Omental fat pad (tissue), 4 donors: Measurements from ENCODE around the gene MACROD2. TPM values are rescaled to one million over a fixed set of nuclear protein-coding genes. Genes with fewer than 3 reads are reported as not detected.

ENCODE experiments used
- ATAC-seq: fragments of 150-250 bp; one replicate; pipeline ENCODE4 v1.9.1; 2016; ENCODE audit warnings: mild to moderate bottlenecking, moderate library complexity; ENCODE audit not compliant: low FRiP score
- DNase-seq: peaks from one replicate; pipeline ENCODE4 v3.0.0-alpha.2; 2019; ENCODE audit warnings: low spot score
- total RNA-seq, 4 donors: library from RNA; depleted of rRNA; stranded (reverse); fragments of >200 nt; gene quantifications; one replicate each; pipeline ENCODE4 v1.1.0, GENCODE V29; 2016
- TF ChIP-seq, protein P1 (sequence below), 3 donors: fragments of 450-650 bp; IDR thresholded peaks; one replicate each; pipeline ENCODE4 v1.5.1; 2016 to 2017; ENCODE audit warnings: antibody characterized with exemption in 3 of 3, mild to moderate bottlenecking in 3 of 3, moderate library complexity in 2 of 3

Gene MACROD2
- total RNA-seq, 4 donors from 2014 or later, result 6.8 to 54.1 (median 7.4) TPM

DNA sequence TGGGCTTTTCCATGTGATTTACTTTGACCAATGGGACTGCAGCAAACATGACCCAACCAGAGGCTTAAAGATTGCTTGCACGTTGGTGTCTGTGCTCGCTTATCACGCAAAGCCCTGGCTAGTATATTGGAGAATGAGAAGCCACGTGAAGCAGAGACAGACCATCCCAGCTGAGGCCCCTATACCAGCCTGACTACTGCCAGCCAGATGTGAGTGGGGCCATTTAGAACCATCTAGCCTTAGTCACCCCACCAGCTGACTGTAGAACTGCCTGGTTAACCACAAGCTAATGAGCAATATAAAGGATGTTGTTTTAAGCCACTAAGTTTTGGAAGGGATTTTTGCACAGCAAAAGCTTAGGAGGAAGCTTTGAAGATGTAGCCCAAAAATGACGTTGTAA lies 74.5 kb downstream of the MACROD2 start:
- ATAC-seq, result no peak
- no peak for DNase-seq
- TF ChIP-seq, protein P1, sequence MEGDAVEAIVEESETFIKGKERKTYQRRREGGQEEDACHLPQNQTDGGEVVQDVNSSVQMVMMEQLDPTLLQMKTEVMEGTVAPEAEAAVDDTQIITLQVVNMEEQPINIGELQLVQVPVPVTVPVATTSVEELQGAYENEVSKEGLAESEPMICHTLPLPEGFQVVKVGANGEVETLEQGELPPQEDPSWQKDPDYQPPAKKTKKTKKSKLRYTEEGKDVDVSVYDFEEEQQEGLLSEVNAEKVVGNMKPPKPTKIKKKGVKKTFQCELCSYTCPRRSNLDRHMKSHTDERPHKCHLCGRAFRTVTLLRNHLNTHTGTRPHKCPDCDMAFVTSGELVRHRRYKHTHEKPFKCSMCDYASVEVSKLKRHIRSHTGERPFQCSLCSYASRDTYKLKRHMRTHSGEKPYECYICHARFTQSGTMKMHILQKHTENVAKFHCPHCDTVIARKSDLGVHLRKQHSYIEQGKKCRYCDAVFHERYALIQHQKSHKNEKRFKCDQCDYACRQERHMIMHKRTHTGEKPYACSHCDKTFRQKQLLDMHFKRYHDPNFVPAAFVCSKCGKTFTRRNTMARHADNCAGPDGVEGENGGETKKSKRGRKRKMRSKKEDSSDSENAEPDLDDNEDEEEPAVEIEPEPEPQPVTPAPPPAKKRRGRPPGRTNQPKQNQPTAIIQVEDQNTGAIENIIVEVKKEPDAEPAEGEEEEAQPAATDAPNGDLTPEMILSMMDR (IDR thresholded peaks at IDR 0.05), result no peak

DNA sequence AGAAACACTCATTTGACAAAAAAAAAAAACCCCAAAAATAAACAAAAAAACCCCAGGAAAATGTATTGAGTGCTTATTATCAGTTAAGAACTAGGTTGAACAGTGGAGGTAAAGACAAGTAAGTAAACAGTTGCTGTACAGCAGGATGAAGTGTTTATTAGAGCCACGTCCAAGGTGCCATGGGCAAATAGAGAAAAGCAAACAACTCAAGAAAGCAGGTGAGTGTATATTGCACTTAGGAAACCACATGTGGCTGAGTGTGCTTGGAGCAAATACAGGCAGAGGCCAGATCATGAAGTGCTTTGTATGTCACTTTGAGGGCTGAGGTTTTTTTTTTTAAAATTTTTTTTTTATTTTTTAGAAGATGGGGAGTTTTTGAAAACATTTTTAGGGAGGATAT lies 98.3 kb downstream of the MACROD2 start:
- ATAC-seq (no peak), DNase-seq (no peak)
- TF ChIP-seq, protein P1 (IDR thresholded peaks at IDR 0.05), result no peak

DNA sequence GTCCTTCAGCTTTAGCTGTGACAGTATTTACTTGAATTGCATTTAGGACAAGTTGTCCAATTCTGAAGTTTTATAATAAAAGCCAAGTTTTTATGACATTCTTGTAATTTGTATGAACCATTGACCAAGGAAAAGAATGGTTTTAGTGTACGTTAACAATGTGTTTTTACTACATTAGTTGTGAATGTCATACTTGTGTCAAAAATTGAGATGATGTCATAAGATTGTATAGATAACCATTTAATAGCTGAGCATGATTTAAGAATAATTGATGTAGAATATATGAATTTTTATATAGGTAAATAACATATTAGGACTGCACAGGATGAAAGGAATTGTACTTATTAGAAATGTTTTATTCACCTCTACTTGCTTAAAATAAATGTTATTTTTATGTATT lies 102.9 kb downstream of the MACROD2 start:
- TF ChIP-seq, protein P1 (IDR thresholded peaks at IDR 0.05), result no peak
- no peak for DNase-seq
- ATAC-seq, result no peak

DNA sequence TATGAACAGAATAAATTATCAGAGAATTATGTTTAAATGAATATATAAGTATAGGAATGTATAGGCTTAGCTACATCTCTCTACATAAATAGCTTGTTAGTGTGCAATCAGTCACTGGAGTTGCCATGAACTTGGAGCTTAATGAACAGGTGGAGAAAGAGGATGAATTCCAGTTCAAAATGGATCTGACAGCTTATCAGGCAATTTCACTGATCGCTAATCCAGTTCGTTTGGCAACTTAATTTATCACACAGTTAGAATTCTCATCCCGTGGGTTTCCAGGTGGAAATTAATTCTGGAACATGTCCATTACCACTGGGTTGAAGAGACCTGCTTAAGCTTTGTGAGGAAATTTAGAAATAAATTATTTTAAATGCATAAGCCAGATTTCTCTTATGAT lies 118.1 kb downstream of the MACROD2 start:
- TF ChIP-seq, protein P1 (IDR thresholded peaks at IDR 0.05), result no peak
- DNase-seq (no peak), ATAC-seq (no peak)

DNA sequence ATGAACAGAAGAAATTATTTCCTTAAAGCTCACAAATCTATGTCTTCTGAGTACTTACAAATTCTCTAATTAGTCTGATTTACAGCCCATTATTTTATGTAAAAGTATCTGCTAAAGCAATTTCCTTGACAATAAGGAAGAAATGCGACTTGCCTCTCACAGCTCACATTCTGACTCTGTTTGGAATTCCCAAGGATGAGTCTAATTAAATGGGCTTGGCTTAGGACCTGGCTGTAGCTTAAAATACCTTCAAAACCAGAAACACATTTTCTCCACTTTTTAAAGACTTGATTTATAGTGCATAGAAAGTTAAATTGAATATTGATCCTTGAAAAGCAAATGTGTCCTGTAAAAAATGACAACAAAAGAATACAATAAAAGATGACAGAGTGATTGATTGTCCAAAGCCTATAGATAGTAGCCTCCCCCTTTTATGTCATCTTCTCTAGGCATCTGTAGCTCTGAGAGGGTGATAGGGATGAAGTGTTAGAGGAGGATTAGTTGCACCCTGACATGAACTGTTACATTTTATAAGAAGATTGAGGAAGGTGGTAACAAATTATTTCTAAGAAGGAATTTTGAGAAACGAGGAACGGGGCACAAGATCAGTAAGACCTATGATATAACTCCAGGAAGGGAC lies 118.9 kb downstream of the MACROD2 start:
- DNase-seq (no peak), ATAC-seq (no peak)
- TF ChIP-seq, protein P1 (IDR thresholded peaks at IDR 0.05), result no peak

DNA sequence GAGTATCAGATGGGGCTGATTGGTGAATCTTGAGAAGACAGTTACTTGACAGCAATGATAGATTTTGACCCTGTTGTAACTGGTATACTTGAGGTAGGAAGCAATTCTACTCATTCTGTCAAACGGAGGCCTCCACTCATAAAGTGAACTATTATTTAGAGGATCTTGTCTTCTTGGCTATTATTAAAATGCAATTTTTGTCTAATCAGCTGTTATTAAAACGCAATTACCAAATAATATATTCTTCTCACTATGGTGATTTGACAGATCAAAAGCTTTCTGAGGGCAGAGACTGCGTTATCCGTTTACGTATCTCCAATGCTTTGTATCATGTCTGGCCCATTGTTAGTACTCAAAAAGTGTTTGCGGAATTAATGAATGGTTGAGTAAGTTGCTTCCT lies 120.7 kb downstream of the MACROD2 start:
- no peak for DNase-seq
- no peak for ATAC-seq
- TF ChIP-seq, protein P1 (IDR thresholded peaks at IDR 0.05), result no peak

DNA sequence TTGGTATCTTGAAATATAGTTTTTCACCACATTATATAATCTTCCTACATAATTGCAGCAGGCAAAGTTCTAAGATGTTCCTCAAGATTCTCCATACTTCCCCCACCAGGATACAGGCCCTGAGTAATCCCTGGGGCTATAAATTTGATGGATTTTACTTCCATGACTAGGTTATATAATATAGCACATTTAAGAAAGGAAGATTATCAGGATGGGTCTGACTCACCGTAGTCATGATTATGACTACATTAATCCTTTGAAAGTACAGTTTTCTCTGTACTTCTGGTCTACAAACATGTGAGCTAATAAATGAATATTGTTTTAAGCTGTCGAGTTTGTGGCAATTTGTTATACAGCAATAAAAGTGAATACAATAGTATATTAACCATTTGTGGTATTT lies 122.5 kb downstream of the MACROD2 start:
- TF ChIP-seq, protein P1 (IDR thresholded peaks at IDR 0.05), result no peak
- DNase-seq, result no peak
- no peak for ATAC-seq
